GM12873 (cell line): Measurements from ENCODE around the gene TMEM272.

ENCODE experiments used
- CTCF ChIP-seq: IDR thresholded peaks from 2 replicates; pipeline ENCODE4 v1.5.1; 2012; ENCODE audit warnings: low read depth, mild to moderate bottlenecking, moderate library complexity, low read length, control low read depth; ENCODE audit not compliant: insufficient read depth; ENCODE audit errors: missing control alignments

Gene TMEM272

GRCh38 chr13:51817717-51818116 lies 27.3 kb downstream of the TMEM272 start:
- TF ChIP-seq CTCF, result no peak

- no peak for TF ChIP-seq CTCF
Measured at GRCh38 chr13:51816604-51817249, 28.2 kb downstream of the TMEM272 start.

GRCh38 chr13:51815848-51816247 lies 29.1 kb downstream of the TMEM272 start:
- no peak for TF ChIP-seq CTCF

GRCh38 chr13:51814825-51815650 lies 29.9 kb downstream of the TMEM272 start:
- peak; percentile 93 for TF ChIP-seq CTCF

DNA sequence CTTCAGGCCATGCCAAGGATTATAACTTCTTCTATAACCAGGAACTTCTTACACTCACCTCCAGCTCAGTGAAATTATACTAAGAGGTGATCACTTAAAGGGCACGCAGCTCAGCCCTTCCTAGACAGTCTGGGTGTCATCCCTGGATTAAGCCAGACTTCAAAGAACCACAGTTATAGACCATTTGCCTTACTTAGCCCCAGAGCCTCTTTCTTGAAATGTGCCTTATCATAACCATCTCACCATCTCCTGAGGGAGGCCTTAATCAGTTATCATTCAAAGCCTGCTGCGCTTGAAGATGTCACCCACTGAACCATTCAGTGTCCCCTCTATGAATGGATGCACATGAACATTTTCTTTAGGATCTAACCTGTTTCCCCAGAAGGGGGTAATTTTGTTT lies 30.9 kb downstream of the TMEM272 start:
- no peak for TF ChIP-seq CTCF

DNA sequence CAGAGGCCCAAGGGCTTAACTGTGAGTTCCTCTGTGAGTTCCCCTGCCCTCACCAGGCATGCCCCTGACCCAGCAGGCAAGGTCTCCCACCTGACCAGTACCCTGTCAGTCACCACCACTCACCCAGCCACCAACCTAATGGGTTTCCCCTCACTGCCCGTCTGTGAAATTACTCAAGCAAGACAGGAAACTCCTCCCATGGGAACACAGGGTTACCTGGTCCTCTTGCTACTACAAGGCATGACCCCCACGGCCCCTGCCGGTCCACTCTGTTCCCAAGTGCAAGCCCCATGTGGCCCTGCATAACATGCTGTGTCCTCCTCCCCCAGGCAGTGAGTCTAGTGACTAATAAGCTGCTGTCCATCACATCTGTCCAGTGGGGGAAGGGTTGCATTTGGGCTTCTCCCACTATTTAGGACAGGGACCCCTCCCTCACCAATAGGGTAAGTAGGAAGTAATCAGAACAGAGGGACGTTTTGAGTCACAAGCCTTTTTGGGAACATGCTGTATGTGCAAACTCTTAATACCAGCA lies 33.0 kb downstream of the TMEM272 start:
- TF ChIP-seq CTCF, result no peak

- no peak for TF ChIP-seq CTCF
Measured at GRCh38 chr13:51811046-51811445, 33.9 kb downstream of the TMEM272 start.
